Tibial nerve (tissue), 4 donors: ENCODE results near the gene CTNNA2. TPM values are rescaled to one million over a fixed set of nuclear protein-coding genes. Genes with fewer than 3 reads are reported as not detected.

ENCODE experiments used
- DNase-seq, 2 donors: peaks; one replicate each; pipeline ENCODE4 v3.0.0-alpha.2; 2019; ENCODE audit warnings: low spot score in 2 of 2
- H3K27ac ChIP-seq, 4 donors: fragments of 200-600 bp; sonication (generic) in 3 of 4; one replicate each; pipeline ENCODE4 v1.5.1; 2017 to 2019; ENCODE audit warnings: mild to moderate bottlenecking in 1 of 4
- H3K27me3 ChIP-seq, 2 donors: fragments of 200-600 bp; sonication (generic) in 1 of 2; one replicate each; pipeline versions ENCODE4 v1.5.1 to v1.6.0; 2017 to 2019
- H3K36me3 ChIP-seq, 3 donors: fragments of 200-600 bp; sonication (generic); one replicate each; pipeline ENCODE4 v1.5.1; 2018 to 2019
- H3K4me1 ChIP-seq, 4 donors: fragments of 200-600 bp; sonication (generic) in 3 of 4; one replicate each; pipeline ENCODE4 v1.5.1; 2017 to 2019
- H3K4me3 ChIP-seq, 4 donors: fragments of 200-600 bp; sonication (generic) in 3 of 4; one replicate each; pipeline ENCODE4 v1.5.1; 2017 to 2019; ENCODE audit warnings: mild to moderate bottlenecking in 1 of 4, moderate library complexity in 1 of 4
- H3K9me3 ChIP-seq, 4 donors: fragments of 200-600 bp; sonication (generic) in 3 of 4; one replicate each; pipeline ENCODE4 v1.5.1; 2017 to 2019
- EP300 ChIP-seq, 2 donors: sonication (generic); formaldehyde crosslinking; IDR thresholded peaks; one replicate each; pipeline ENCODE4 v1.6.1; 2017; ENCODE audit warnings: antibody characterized with exemption in 2 of 2, mild to moderate bottlenecking in 1 of 2
- POLR2A ChIP-seq, 2 donors: fragments of 450-650 bp; IDR thresholded peaks; one replicate each; pipeline ENCODE4 v1.6.1; 2017; ENCODE audit warnings: antibody characterized with exemption in 2 of 2, mild to moderate bottlenecking in 2 of 2, moderate library complexity in 2 of 2
- WGBS, 2 donors: methylation state at CpG; one replicate each; pipeline ENCODE4 v1.1.5; 2018; 5-methylcytosine and 5-hydroxymethylcytosine counted together
- total RNA-seq, 4 donors: library from RNA; depleted of rRNA; stranded (reverse); fragments of >200 nt; gene quantifications; one replicate each; pipeline ENCODE4 v1.1.0, GENCODE V29; 2016
- TF ChIP-seq, protein P1 (sequence below), 5 experiments: fragments of 200-600 bp in 3 of 5; fragments of 450-650 bp in 2 of 5; sonication (generic) in 3 of 5; IDR thresholded peaks; one replicate each; pipeline ENCODE4 v1.5.1; 2016 to 2019; ENCODE audit warnings: antibody characterized with exemption in 5 of 5, mild to moderate bottlenecking in 3 of 5, moderate library complexity in 2 of 5

CTNNA2 gene
- total RNA-seq, 4 donors from 2014 or later, result 0.39 to 3.3 (median 0.75) TPM

DNA sequence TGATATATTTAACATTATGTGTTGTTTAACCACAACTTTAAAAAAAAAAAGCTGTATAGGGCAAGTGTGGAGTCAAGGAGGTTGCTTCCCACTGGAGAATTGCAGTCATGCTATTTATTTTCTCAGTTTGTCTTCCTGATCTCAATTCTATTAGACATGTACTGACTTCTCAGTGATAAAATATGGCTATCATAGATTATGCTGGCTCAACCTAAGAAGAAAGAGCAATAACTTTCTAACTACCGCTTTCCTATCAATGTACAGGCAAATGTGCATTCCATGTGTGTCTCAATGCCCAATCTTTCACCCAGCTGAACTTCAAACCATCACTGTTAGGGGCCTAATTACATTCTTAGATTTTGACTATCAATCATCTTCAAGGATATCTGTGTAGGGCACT is 201.4 kb downstream of the CTNNA2 start:
- DNase-seq, result no peak
- H3K36me3 ChIP-seq, result no peaks in the 10 kb centered on the region
- no peak overlapping the region for H3K4me3 ChIP-seq
- H3K9me3 ChIP-seq, result no peaks in the 10 kb centered on the region
- TF ChIP-seq POLR2A (IDR thresholded peaks at IDR 0.05) (no peak), EP300 (IDR thresholded peaks at IDR 0.05) (no peak)
- TF ChIP-seq, protein P1, sequence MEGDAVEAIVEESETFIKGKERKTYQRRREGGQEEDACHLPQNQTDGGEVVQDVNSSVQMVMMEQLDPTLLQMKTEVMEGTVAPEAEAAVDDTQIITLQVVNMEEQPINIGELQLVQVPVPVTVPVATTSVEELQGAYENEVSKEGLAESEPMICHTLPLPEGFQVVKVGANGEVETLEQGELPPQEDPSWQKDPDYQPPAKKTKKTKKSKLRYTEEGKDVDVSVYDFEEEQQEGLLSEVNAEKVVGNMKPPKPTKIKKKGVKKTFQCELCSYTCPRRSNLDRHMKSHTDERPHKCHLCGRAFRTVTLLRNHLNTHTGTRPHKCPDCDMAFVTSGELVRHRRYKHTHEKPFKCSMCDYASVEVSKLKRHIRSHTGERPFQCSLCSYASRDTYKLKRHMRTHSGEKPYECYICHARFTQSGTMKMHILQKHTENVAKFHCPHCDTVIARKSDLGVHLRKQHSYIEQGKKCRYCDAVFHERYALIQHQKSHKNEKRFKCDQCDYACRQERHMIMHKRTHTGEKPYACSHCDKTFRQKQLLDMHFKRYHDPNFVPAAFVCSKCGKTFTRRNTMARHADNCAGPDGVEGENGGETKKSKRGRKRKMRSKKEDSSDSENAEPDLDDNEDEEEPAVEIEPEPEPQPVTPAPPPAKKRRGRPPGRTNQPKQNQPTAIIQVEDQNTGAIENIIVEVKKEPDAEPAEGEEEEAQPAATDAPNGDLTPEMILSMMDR (IDR thresholded peaks at IDR 0.05), result no peak
- H3K27ac ChIP-seq, result no peak overlapping the region
- WGBS, 2 donors, result 89 to 98% methylated on average over 1 of the region's 1 CpG
- H3K4me1 ChIP-seq, result peaks cover 0 to 5% (median 0%) of the 10 kb centered on the region in 4 donors
- no peaks in the 10 kb centered on the region for H3K27me3 ChIP-seq

- DNase-seq, result no peak
- TF ChIP-seq EP300 (IDR thresholded peaks at IDR 0.05), result no peak
- TF ChIP-seq, protein P1 (IDR thresholded peaks at IDR 0.05), result no peak
- no peak for TF ChIP-seq POLR2A (IDR thresholded peaks at IDR 0.05)
- 88 to 90% methylated on average over 1 of the region's 1 CpG for WGBS, 2 donors
- Histone ChIP-seq H3K4me3 (no peak overlapping the region), H3K27me3 (no peaks in the 10 kb centered on the region), H3K9me3 (no peaks in the 10 kb centered on the region), H3K4me1 (peaks cover 0 to 5% (median 0%) of the 10 kb centered on the region in 4 donors), H3K36me3 (no peaks in the 10 kb centered on the region), H3K27ac (no peak overlapping the region)
Measured at GRCh38 chr2:79715338-79715737, 202.5 kb downstream of the CTNNA2 start.

DNA sequence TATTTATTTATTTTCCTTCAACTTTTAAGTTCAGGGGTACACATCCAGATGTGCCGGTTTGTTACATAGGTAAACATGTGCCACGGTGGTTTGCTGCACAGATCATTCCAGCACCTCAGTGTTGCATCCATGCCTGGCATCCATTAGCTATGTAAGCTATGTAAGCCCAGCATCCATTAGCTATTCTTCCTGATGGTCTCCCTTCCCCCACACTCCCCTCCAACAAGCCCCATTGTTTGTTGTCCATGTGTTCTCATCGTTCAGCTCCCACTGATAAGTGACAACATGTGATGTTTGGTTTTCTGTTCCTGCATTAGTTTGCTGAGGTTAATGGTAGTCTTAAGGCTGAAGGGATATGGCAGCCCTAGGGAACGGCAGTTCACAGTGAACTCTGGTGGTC is 203.4 kb downstream of the CTNNA2 start:
- peaks cover 0 to 5% (median 0%) of the 10 kb centered on the region in 4 donors for H3K4me1 ChIP-seq
- WGBS, 2 donors, result 58 to 62% methylated on average over 4 of the region's 4 CpGs
- H3K27me3 ChIP-seq, result no peaks in the 10 kb centered on the region
- no peaks in the 10 kb centered on the region for H3K36me3 ChIP-seq
- no peak for DNase-seq
- H3K4me3 ChIP-seq, result no peak overlapping the region
- TF ChIP-seq, protein P1 (IDR thresholded peaks at IDR 0.05), result no peak
- no peak for TF ChIP-seq EP300 (IDR thresholded peaks at IDR 0.05)
- TF ChIP-seq POLR2A (IDR thresholded peaks at IDR 0.05), result no peak
- H3K27ac ChIP-seq, result no peak overlapping the region
- H3K9me3 ChIP-seq, result no peaks in the 10 kb centered on the region

- TF ChIP-seq POLR2A (IDR thresholded peaks at IDR 0.05) (no peak), EP300 (IDR thresholded peaks at IDR 0.05) (no peak)
- TF ChIP-seq, protein P1 (IDR thresholded peaks at IDR 0.05), result no peak
- H3K9me3 ChIP-seq, result no peaks in the 10 kb centered on the region
- WGBS, 2 donors, result 59 to 62% methylated on average over 5 of the region's 5 CpGs
- H3K36me3 ChIP-seq, result no peaks in the 10 kb centered on the region
- H3K4me1 ChIP-seq, result peaks cover 0 to 5% (median 0%) of the 10 kb centered on the region in 4 donors
- no peaks in the 10 kb centered on the region for H3K27me3 ChIP-seq
- no peak for DNase-seq
- H3K4me3 ChIP-seq, result no peak overlapping the region
- H3K27ac ChIP-seq, result no peak overlapping the region
Measured at GRCh38 chr2:79717364-79718007, 204.6 kb downstream of the CTNNA2 start.

DNA sequence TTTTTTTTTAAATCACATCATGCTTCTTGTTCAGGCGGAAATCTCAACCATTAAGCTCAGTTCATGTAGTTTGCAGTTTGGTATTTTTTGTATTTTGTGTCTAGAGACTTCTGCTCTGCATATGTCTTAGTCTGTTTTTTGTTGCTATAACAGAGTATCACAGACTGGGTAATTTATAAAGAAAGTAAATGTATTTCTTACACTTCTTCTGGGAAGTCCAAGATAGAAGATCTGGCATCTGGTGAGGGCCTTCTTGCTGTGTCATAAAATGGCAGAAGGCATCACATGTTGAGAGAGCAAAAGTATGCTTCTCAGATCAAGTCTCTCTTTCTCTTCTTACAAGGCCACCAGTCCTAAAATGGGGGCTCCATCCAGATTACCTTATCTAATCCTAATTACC is 208.2 kb downstream of the CTNNA2 start:
- Histone ChIP-seq H3K4me3 (no peak overlapping the region), H3K4me1 (peaks cover 0 to 5% (median 0%) of the 10 kb centered on the region in 4 donors), H3K9me3 (no peaks in the 10 kb centered on the region), H3K27me3 (no peaks in the 10 kb centered on the region), H3K27ac (no peak overlapping the region), H3K36me3 (no peaks in the 10 kb centered on the region)
- WGBS, 2 donors, result 78 to 98% methylated on average over 1 of the region's 1 CpG
- no peak for TF ChIP-seq EP300 (IDR thresholded peaks at IDR 0.05)
- no peak for TF ChIP-seq POLR2A (IDR thresholded peaks at IDR 0.05)
- TF ChIP-seq, protein P1 (IDR thresholded peaks at IDR 0.05), result no peak
- no peak for DNase-seq
